DOHH2 (cell line): ENCODE results near the gene UVSSA.
"Not testable (repeated sequence)": the region's sequence is repeated elsewhere in the genome, so short reads cannot be mapped to it uniquely, and the experiment has no call there.

Source experiments
- H3F3A ChIP-seq: fragments of 200-600 bp; sonication (generic), shearing (Covaris generic); 2 replicates; pipeline ENCODE4 v1.6.0; 2016; ENCODE audit warnings: antibody characterized with exemption, mild to moderate bottlenecking; ENCODE audit not compliant: control insufficient read depth, insufficient read depth
- H3K27ac ChIP-seq: fragments of 200-600 bp; sonication (generic); 2 replicates; pipeline ENCODE4 v1.5.1; 2014; ENCODE audit warnings: low read depth, mild to moderate bottlenecking, low read length, moderate library complexity
- H3K27me3 ChIP-seq: fragments of 200-600 bp; sonication (generic); 2 replicates; pipeline ENCODE4 v1.6.1; 2014; ENCODE audit warnings: mild to moderate bottlenecking, low read length, mixed read lengths; ENCODE audit not compliant: control insufficient read depth
- H3K36me3 ChIP-seq: fragments of 200-600 bp; sonication (generic); 2 replicates; pipeline ENCODE4 v1.6.1; 2014; ENCODE audit warnings: mild to moderate bottlenecking, low read length, moderate library complexity, mixed read lengths; ENCODE audit not compliant: control insufficient read depth
- H3K4me1 ChIP-seq: fragments of 200-600 bp; sonication (generic); 2 replicates; pipeline ENCODE4 v1.6.1; 2014; ENCODE audit warnings: mild to moderate bottlenecking, low read length, mixed read lengths; ENCODE audit not compliant: control insufficient read depth
- H3K4me2 ChIP-seq: fragments of 200-600 bp; sonication (generic); 2 replicates; pipeline ENCODE4 v1.6.0; 2014; ENCODE audit warnings: mild to moderate bottlenecking, low read length, moderate library complexity
- H3K4me3 ChIP-seq: fragments of 200-600 bp; sonication (generic); 2 replicates; pipeline ENCODE4 v1.5.1; 2014; ENCODE audit warnings: mild to moderate bottlenecking, low read length, mixed read lengths
- H3K79me2 ChIP-seq: fragments of 200-600 bp; sonication (generic); 2 replicates; pipeline ENCODE4 v1.6.1; 2014; ENCODE audit warnings: mild to moderate bottlenecking, low read length, mixed read lengths; ENCODE audit not compliant: control insufficient read depth
- H3K9me2 ChIP-seq: fragments of 200-600 bp; sonication (generic); replicated peaks from 2 replicates; pipeline ENCODE4 v1.6.1; 2014; ENCODE audit warnings: mild to moderate bottlenecking, low read length, mixed read lengths; ENCODE audit not compliant: control insufficient read depth
- H3K9me3 ChIP-seq: fragments of 200-600 bp; sonication (generic); 2 replicates; pipeline ENCODE4 v1.6.1; 2014; ENCODE audit warnings: antibody characterized with exemption, low read length, mixed read lengths; ENCODE audit not compliant: control insufficient read depth, insufficient read depth
- H4K20me1 ChIP-seq: fragments of 200-600 bp; sonication (generic); 2 replicates; pipeline ENCODE4 v1.6.0; 2014; ENCODE audit warnings: low read depth, mild to moderate bottlenecking, antibody characterized with exemption, low read length, moderate library complexity; ENCODE audit not compliant: control insufficient read depth, insufficient read depth
- CTCF ChIP-seq: fragments of 200-600 bp; sonication (generic); IDR thresholded peaks from one replicate; pipeline ENCODE4 v1.5.1; 2014; ENCODE audit warnings: antibody characterized with exemption, mild to moderate bottlenecking, low read depth, low read length; ENCODE audit not compliant: poor library complexity, severe bottlenecking
- EZH2phosphoT487 ChIP-seq: fragments of 200-600 bp; sonication (generic); IDR thresholded peaks from 2 replicates; pipeline ENCODE4 v1.6.1; 2017; ENCODE audit warnings: borderline replicate concordance, mild to moderate bottlenecking, antibody characterized with exemption, low read length, moderate library complexity, mixed read lengths

Gene UVSSA

GRCh38 chr4:1323280-1323634, 23.8 kb upstream of the UVSSA start:
- Histone ChIP-seq H3K9me2 (no peaks in the 10 kb centered on the region), H3K4me2 (no peak overlapping the region), H3K4me1 (no peaks in the 10 kb centered on the region), H3F3A (no peaks in the 10 kb centered on the region), H3K27me3 (no peaks in the 10 kb centered on the region), H3K9me3 (no peaks in the 10 kb centered on the region), H3K4me3 (no peak overlapping the region), H3K79me2 (no peaks in the 10 kb centered on the region), H3K27ac (no peak overlapping the region), H4K20me1 (no peaks in the 10 kb centered on the region), H3K36me3 (peaks cover 63% of the 10 kb centered on the region)
- TF ChIP-seq EZH2phosphoT487 (no peak), CTCF (no peak)

GRCh38 chr4:1323635-1324442, 23.2 kb upstream of the UVSSA start:
- Histone ChIP-seq H3K9me3 (no peaks in the 10 kb centered on the region), H3K4me2 (no peak overlapping the region), H3K27me3 (no peaks in the 10 kb centered on the region), H4K20me1 (no peaks in the 10 kb centered on the region), H3K36me3 (peaks cover 61% of the 10 kb centered on the region), H3K27ac (no peak overlapping the region), H3K4me1 (no peaks in the 10 kb centered on the region), H3F3A (no peaks in the 10 kb centered on the region), H3K79me2 (no peaks in the 10 kb centered on the region), H3K9me2 (no peaks in the 10 kb centered on the region), H3K4me3 (no peak overlapping the region)
- TF ChIP-seq EZH2phosphoT487, result no peak
- no peak for TF ChIP-seq CTCF

GRCh38 chr4:1324443-1325175, 22.4 kb upstream of the UVSSA start:
- not testable (repeated sequence) for H3K79me2 ChIP-seq, H3K9me3 ChIP-seq, H3K4me1 ChIP-seq, H3K27me3 ChIP-seq, H4K20me1 ChIP-seq, H3K27ac ChIP-seq, H3K4me3 ChIP-seq, H3K9me2 ChIP-seq, H3K4me2 ChIP-seq, H3F3A ChIP-seq
- H3K36me3 ChIP-seq, result peaks cover 58% of the 10 kb centered on the region

GRCh38 chr4:1325176-1325480, 21.9 kb upstream of the UVSSA start:
- Histone ChIP-seq H3K36me3 (peaks cover 58% of the 10 kb centered on the region), H3K79me2 (no peaks in the 10 kb centered on the region; the same call in 1 of the 2 replicates), H3K9me2 (no peaks in the 10 kb centered on the region), H3F3A (no peaks in the 10 kb centered on the region), H3K27me3 (no peaks in the 10 kb centered on the region), H3K4me1 (no peaks in the 10 kb centered on the region), H3K27ac (no peak overlapping the region), H3K4me2 (no peak overlapping the region), H4K20me1 (no peaks in the 10 kb centered on the region), H3K4me3 (no peak overlapping the region), H3K9me3 (no peaks in the 10 kb centered on the region)
- TF ChIP-seq EZH2phosphoT487 (no peak), CTCF (no peak)
